Fibroblast of mammary gland (primary cell): Measurements from ENCODE around the gene TENM4.

ENCODE experiments used
- DNase-seq: peaks from one replicate; pipeline ENCODE4 v3.0.0-alpha.2; 2010; ENCODE audit warnings: low read depth
- H3K4me3 ChIP-seq: 2 replicates; pipeline ENCODE4 v1.5.1; 2011; ENCODE audit warnings: low read depth, mild to moderate bottlenecking, low read length, moderate library complexity; ENCODE audit not compliant: control insufficient read depth
- TF ChIP-seq, protein P1 (sequence below): conservative IDR thresholded peaks from 2 replicates; pipeline ENCODE4 v1.5.1; 2011; ENCODE audit warnings: low read depth, low read length, inconsistent platforms; ENCODE audit not compliant: control insufficient read depth, insufficient read depth

TENM4 gene

DNA sequence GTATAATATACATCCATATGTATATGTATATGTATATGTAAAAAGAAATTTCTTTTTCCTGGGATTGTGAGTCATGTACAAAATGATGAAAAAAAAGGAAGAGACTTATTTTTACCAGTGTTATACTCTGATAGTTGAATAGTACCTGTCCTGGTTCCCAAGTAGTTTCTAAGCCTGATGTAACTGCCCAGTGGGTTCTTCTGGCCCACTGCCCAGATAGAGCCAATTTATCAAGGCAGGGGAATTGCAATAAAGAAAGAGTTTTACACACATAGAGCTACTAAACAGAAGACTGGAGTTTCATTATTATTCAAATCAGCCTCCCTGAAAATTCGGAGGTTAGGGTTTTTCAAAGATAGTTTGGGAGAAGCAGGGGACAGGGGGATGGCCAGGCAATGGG is 837.0 kb downstream of the TENM4 start:
- TF ChIP-seq, protein P1, sequence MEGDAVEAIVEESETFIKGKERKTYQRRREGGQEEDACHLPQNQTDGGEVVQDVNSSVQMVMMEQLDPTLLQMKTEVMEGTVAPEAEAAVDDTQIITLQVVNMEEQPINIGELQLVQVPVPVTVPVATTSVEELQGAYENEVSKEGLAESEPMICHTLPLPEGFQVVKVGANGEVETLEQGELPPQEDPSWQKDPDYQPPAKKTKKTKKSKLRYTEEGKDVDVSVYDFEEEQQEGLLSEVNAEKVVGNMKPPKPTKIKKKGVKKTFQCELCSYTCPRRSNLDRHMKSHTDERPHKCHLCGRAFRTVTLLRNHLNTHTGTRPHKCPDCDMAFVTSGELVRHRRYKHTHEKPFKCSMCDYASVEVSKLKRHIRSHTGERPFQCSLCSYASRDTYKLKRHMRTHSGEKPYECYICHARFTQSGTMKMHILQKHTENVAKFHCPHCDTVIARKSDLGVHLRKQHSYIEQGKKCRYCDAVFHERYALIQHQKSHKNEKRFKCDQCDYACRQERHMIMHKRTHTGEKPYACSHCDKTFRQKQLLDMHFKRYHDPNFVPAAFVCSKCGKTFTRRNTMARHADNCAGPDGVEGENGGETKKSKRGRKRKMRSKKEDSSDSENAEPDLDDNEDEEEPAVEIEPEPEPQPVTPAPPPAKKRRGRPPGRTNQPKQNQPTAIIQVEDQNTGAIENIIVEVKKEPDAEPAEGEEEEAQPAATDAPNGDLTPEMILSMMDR, result no peak
- DNase-seq, result no peak
- H3K4me3 ChIP-seq, result no peak overlapping the region
